H1 (cell line): Measurements from ENCODE around the gene EEF1AKMT2. TPM values are rescaled to one million over a fixed set of nuclear protein-coding genes. Genes with fewer than 3 reads are reported as not detected.
"Not testable (repeated sequence)": the region's sequence is repeated elsewhere in the genome, so short reads cannot be mapped to it uniquely, and the experiment has no call there.

Experiments used
- CTCF ChIA-PET: fragments of 300-600 bp; sonication (Branson Sonifier 250); formaldehyde crosslinking; loops from one replicate; lab custom pipeline; 2021; ENCODE audit not compliant: partially characterized antibody; lab: Charles Lee
- POLR2A ChIA-PET: fragments of 300-600 bp; sonication (Branson Sonifier 250); formaldehyde crosslinking; loops from one replicate; lab custom pipeline; 2021; ENCODE audit warnings: inconsistent platforms; ENCODE audit not compliant: partially characterized antibody; lab: Charles Lee
- DNase-seq, 2 experiments: peaks; one replicate each; pipeline versions ENCODE4 v3.0.0 to v3.0.0-alpha.2; 2010 to 2022; ENCODE audit warnings: low spot score in 2 of 2, low read depth in 1 of 2, mixed read lengths in 1 of 2
- FAIRE-seq: peaks from 2 replicates; lab custom pipeline; 2011; peaks lifted over from hg19 to GRCh38; lab: Jason Lieb, UNC
- H2AFZ ChIP-seq: 2 replicates; pipeline ENCODE4 v1.8.1; 2012; ENCODE audit warnings: low read length, inconsistent platforms
- H2AK5ac ChIP-seq: 2 replicates; pipeline ENCODE4 v1.6.1; 2013; ENCODE audit warnings: low read depth, low read length
- H2BK120ac ChIP-seq: replicated peaks from 2 replicates; pipeline ENCODE3; 2013; ENCODE audit warnings: low read depth, low read length, inconsistent platforms
- H2BK12ac ChIP-seq: 2 replicates; pipeline ENCODE4 v1.6.1; 2013; ENCODE audit warnings: low read depth, low read length
- H2BK15ac ChIP-seq: 2 replicates; pipeline ENCODE4 v1.6.1; 2013; ENCODE audit warnings: low read length
- H2BK20ac ChIP-seq: 2 replicates; pipeline ENCODE4 v1.6.1; 2013; ENCODE audit warnings: low read length
- H2BK5ac ChIP-seq: 2 replicates; pipeline ENCODE4 v1.6.1; 2013; ENCODE audit warnings: low read depth, low read length
- H3K14ac ChIP-seq: 2 replicates; pipeline ENCODE4 v1.6.1; 2013; ENCODE audit warnings: inconsistent platforms; ENCODE audit not compliant: insufficient read length
- H3K18ac ChIP-seq: 2 replicates; pipeline ENCODE4 v1.6.1; 2013; ENCODE audit warnings: low read length; ENCODE audit errors: extremely low read depth
- H3K23ac ChIP-seq: 2 replicates; pipeline ENCODE4 v1.6.1; 2013; ENCODE audit warnings: inconsistent platforms; ENCODE audit not compliant: insufficient read length
- H3K23me2 ChIP-seq: 2 replicates; pipeline ENCODE4 v1.6.1; 2013; ENCODE audit warnings: low read depth, low read length
- H3K27ac ChIP-seq: 2 replicates; pipeline ENCODE4 v1.6.1; 2011; ENCODE audit warnings: low read depth, low read length, inconsistent platforms
- H3K27me3 ChIP-seq, 4 experiments: replicated peaks in 1 of 4; 1 replicate in 1 of 4; 2 replicates in 3 of 4; pipeline versions ENCODE4 v1.6.1 to v1.8.1; 2011 to 2013; ENCODE audit warnings: low read length in 3 of 4, mild to moderate bottlenecking in 3 of 4, inconsistent platforms in 2 of 4, mixed read lengths in 2 of 4, moderate library complexity in 1 of 4; ENCODE audit not compliant: control insufficient read depth in 3 of 4, insufficient read depth in 3 of 4; ENCODE audit errors: extremely low read depth in 1 of 4
- H3K36me3 ChIP-seq, 4 experiments: 2 replicates each; pipeline versions ENCODE4 v1.6.1 to v1.8.1; 2011 to 2013; ENCODE audit warnings: mild to moderate bottlenecking in 4 of 4, low read length in 3 of 4, moderate library complexity in 2 of 4, control low read depth in 1 of 4, inconsistent platforms in 1 of 4; ENCODE audit not compliant: insufficient read depth in 4 of 4, control insufficient read depth in 2 of 4
- H3K4ac ChIP-seq: replicated peaks from 2 replicates; pipeline ENCODE3; 2013; ENCODE audit warnings: low read length, low read depth, mixed read lengths, inconsistent platforms; ENCODE audit not compliant: insufficient read length
- H3K4me1 ChIP-seq, 4 experiments: replicated peaks in 1 of 4; 1 replicate in 1 of 4; 2 replicates in 3 of 4; pipeline versions ENCODE4 v1.6.1 to v1.8.1; 2011 to 2013; ENCODE audit warnings: low read length in 3 of 4, inconsistent platforms in 2 of 4, mixed read lengths in 1 of 4; ENCODE audit not compliant: insufficient read depth in 4 of 4, control insufficient read depth in 3 of 4
- H3K4me2 ChIP-seq, 2 experiments: 2 replicates each; pipeline versions ENCODE4 v1.6.1 to v1.8.1; 2011 to 2013; ENCODE audit warnings: low read depth in 2 of 2, low read length in 2 of 2, control low read depth in 1 of 2, inconsistent platforms in 1 of 2, mild to moderate bottlenecking in 1 of 2; ENCODE audit not compliant: insufficient read depth in 1 of 2
- H3K4me3 ChIP-seq, 4 experiments: fragments of 200-600, 300-600 bp in 1 of 4; sonication (generic), shearing (Covaris generic), sonication (Bioruptor Twin) in 1 of 4; 2 replicates each; pipeline versions ENCODE4 v1.5.1 to v1.8.1; 2011 to 2016; ENCODE audit warnings: low read length in 4 of 4, low read depth in 3 of 4, control low read depth in 2 of 4, inconsistent platforms in 2 of 4, mild to moderate bottlenecking in 2 of 4, mixed read lengths in 1 of 4, moderate library complexity in 1 of 4; ENCODE audit not compliant: insufficient read depth in 2 of 4; ENCODE audit errors: extremely low read depth in 1 of 4
- H3K56ac ChIP-seq: replicated peaks from 2 replicates; pipeline ENCODE3; 2013; ENCODE audit warnings: low read depth, mild to moderate bottlenecking, mixed read lengths, low read length, inconsistent platforms; ENCODE audit not compliant: insufficient read length
- H3K79me1 ChIP-seq: 2 replicates; pipeline ENCODE4 v1.6.1; 2013; ENCODE audit warnings: low read depth, low read length, control low read depth
- H3K79me2 ChIP-seq, 2 experiments: 2 replicates each; pipeline versions ENCODE4 v1.6.1 to v1.8.1; 2012 to 2013; ENCODE audit warnings: low read length in 2 of 2, mild to moderate bottlenecking in 2 of 2, inconsistent platforms in 1 of 2; ENCODE audit not compliant: insufficient read depth in 2 of 2, control insufficient read depth in 1 of 2
- H3K9ac ChIP-seq, 4 experiments: replicated peaks in 1 of 4; 1 replicate in 1 of 4; 2 replicates in 3 of 4; pipeline versions ENCODE4 v1.6.1 to v1.8.1; 2011 to 2013; ENCODE audit warnings: low read depth in 3 of 4, low read length in 3 of 4, control low read depth in 2 of 4, mild to moderate bottlenecking in 2 of 4, moderate library complexity in 2 of 4, inconsistent platforms in 1 of 4; ENCODE audit errors: extremely low read depth in 1 of 4
- H3K9me3 ChIP-seq, 2 experiments: 2 replicates each; pipeline versions ENCODE4 v1.6.1 to v1.8.1; 2012 to 2013; ENCODE audit warnings: mild to moderate bottlenecking in 2 of 2, moderate library complexity in 2 of 2, control low read depth in 1 of 2, inconsistent platforms in 1 of 2, low read depth in 1 of 2, low read length in 1 of 2, mixed read lengths in 1 of 2; ENCODE audit not compliant: insufficient read depth in 2 of 2
- H4K20me1 ChIP-seq, 2 experiments: replicated peaks in 1 of 2; 2 replicates each; pipeline versions ENCODE3 to v1.8.1; 2011 to 2013; ENCODE audit warnings: inconsistent platforms in 2 of 2, low read length in 2 of 2, mild to moderate bottlenecking in 1 of 2; ENCODE audit not compliant: insufficient read depth in 2 of 2, control insufficient read depth in 1 of 2
- H4K5ac ChIP-seq: 2 replicates; pipeline ENCODE4 v1.6.1; 2013; ENCODE audit warnings: low read length, low read depth, mixed read lengths, inconsistent platforms; ENCODE audit not compliant: insufficient read length
- H4K8ac ChIP-seq: 2 replicates; pipeline ENCODE4 v1.8.0; 2013; ENCODE audit warnings: mild to moderate bottlenecking, moderate library complexity, low read length, inconsistent platforms; ENCODE audit not compliant: insufficient read depth; ENCODE audit errors: extremely low read depth
- H4K91ac ChIP-seq: replicated peaks from 2 replicates; pipeline ENCODE3; 2013; ENCODE audit warnings: low read length, mixed read lengths, inconsistent platforms; ENCODE audit not compliant: insufficient read length
- WGBS, 2 experiments: shearing (Covaris generic) in 1 of 2; methylation state at CpG; one replicate each; pipeline versions ENCODE4 v1.1.6 to v1.1.7; 2013 to 2015; ENCODE audit warnings: low lambda C conversion rate in 2 of 2, mixed read lengths in 2 of 2, inconsistent platforms in 1 of 2, low coverage in 1 of 2, missing lambda C conversion rate in 1 of 2; ENCODE audit not compliant: insufficient replicate concordance in 2 of 2, insufficient coverage in 1 of 2, insufficient read length in 1 of 2; ENCODE audit errors: extremely low coverage in 1 of 2, missing lambda C conversion rate in 1 of 2; 5-methylcytosine and 5-hydroxymethylcytosine counted together
- polyA plus RNA-seq, 7 experiments: library from polyadenylated mRNA; depleted of rRNA in 3 of 7; stranded (reverse) in 5 of 7; unstranded in 2 of 7; fragments of >200 nt in 5 of 7; fragments of 200-250 nt in 2 of 7; gene quantifications; 1 replicate in 5 of 7; 2 replicates in 1 of 7; 4 replicates in 1 of 7; pipeline versions ENCODE4 v1.2.1 to v1.2.3, GENCODE V29; 2011 to 2013; ENCODE audit warnings: missing spikeins in 2 of 7, mixed read lengths in 2 of 7
- total RNA-seq: library from RNA; stranded (reverse); fragmentation: NEBNext Ultra II Directional; extraction: Animal tissue kit (Norgen Biotek cat#: 25700); gene quantifications from 2 replicates; pipeline ENCODE4 v1.2.1, GENCODE V29; 2021

EEF1AKMT2 gene
- total and polyA plus RNA-seq, 2 of the 8 experiments (the other 6 are each of a cell fraction or from before 2014, with no cell fraction given) = 9.8 to 26.8 TPM

GRCh38 chr10:124782900-124783299 lies 8.8 kb downstream of the EEF1AKMT2 start:
- CTCF ChIA-PET, H3K23me2 ChIP-seq: not testable (repeated sequence)

More at GRCh38 chr10:124782900-124783299, 8.8 kb downstream of the EEF1AKMT2 start:
- H4K5ac ChIP-seq, DNase-seq, H4K8ac ChIP-seq, H3K18ac ChIP-seq, H3K79me1 ChIP-seq, H2AFZ ChIP-seq, H2BK20ac ChIP-seq, H2BK5ac ChIP-seq, H3K9me3 ChIP-seq, H4K91ac ChIP-seq, H2AK5ac ChIP-seq, H3K79me2 ChIP-seq, H3K27ac ChIP-seq, H3K4me2 ChIP-seq, H4K20me1 ChIP-seq, FAIRE-seq, H3K27me3 ChIP-seq, H3K4me1 ChIP-seq, H2BK120ac ChIP-seq, H3K9ac ChIP-seq, H3K4me3 ChIP-seq, H3K56ac ChIP-seq, H3K14ac ChIP-seq, H2BK12ac ChIP-seq, H3K23ac ChIP-seq, H2BK15ac ChIP-seq, H3K4ac ChIP-seq: not testable (repeated sequence)
- 88% methylated on average over 1 of the region's 1 CpG; no CpG with 5 or more reads in 1 of the 2 experiments for WGBS, 2 experiments
- POLR2A ChIA-PET = interaction anchor here (1.2 kb wide), 1 partner anchor 9 kb away, joined by 3 read pairs; no protein-coding TSS in a partner anchor
- H3K36me3 ChIP-seq = peaks cover 4 to 21% (median 9%) of the 10 kb centered on the region in 4 experiments; a peak in 6 of 8 replicates
